HCT116 (cell line): ENCODE data around the gene DACH2.

ENCODE experiments used
- CTCF ChIP-seq, 3 experiments: fragments of 200-600 bp in 1 of 3; sonication (generic) in 1 of 3; IDR thresholded peaks in 2 of 3; conservative IDR thresholded peaks in 1 of 3; 2 replicates each; pipeline ENCODE4 v1.5.1; 2012 to 2017; ENCODE audit warnings: low read depth in 2 of 3, low read length in 2 of 3, antibody characterized with exemption in 1 of 3, borderline replicate concordance in 1 of 3, control low read depth in 1 of 3, mild to moderate bottlenecking in 1 of 3, mixed read lengths in 1 of 3, mixed run types in 1 of 3, moderate library complexity in 1 of 3; ENCODE audit not compliant: insufficient read depth in 1 of 3
- ELF1 ChIP-seq: IDR thresholded peaks from 2 replicates; pipeline ENCODE4 v1.6.1; 2012; ENCODE audit warnings: low read depth, borderline replicate concordance
- EZH2 ChIP-seq: fragments of 200-600 bp; sonication (generic); IDR thresholded peaks from 2 replicates; pipeline ENCODE4 v1.6.1; 2017; ENCODE audit warnings: antibody characterized with exemption, mixed run types
- EZH2phosphoT487 ChIP-seq: fragments of 200-600 bp; IDR thresholded peaks from 2 replicates; pipeline ENCODE4 v1.6.1; 2018; ENCODE audit warnings: antibody characterized with exemption, borderline replicate concordance
- FOSL1 ChIP-seq: IDR thresholded peaks from 2 replicates; pipeline ENCODE4 v1.6.1; 2012; ENCODE audit warnings: low read depth
- JUND ChIP-seq: IDR thresholded peaks from 2 replicates; pipeline ENCODE4 v1.6.1; 2012
- POLR2A ChIP-seq: IDR thresholded peaks from 2 replicates; pipeline ENCODE4 v1.7.0; 2011; ENCODE audit warnings: borderline replicate concordance; ENCODE audit not compliant: insufficient read depth, insufficient read length; ENCODE audit errors: extremely low read depth
- POLR2AphosphoS5 ChIP-seq: IDR thresholded peaks from 2 replicates; pipeline ENCODE4 v1.6.1; 2011; ENCODE audit warnings: mild to moderate bottlenecking, low read depth, low read length, moderate library complexity
- REST ChIP-seq: IDR thresholded peaks from 2 replicates; pipeline ENCODE4 v1.6.1; 2012; ENCODE audit warnings: low read depth
- SIN3A ChIP-seq: IDR thresholded peaks from 2 replicates; pipeline ENCODE4 v1.6.1; 2012; ENCODE audit warnings: low read depth
- SP1 ChIP-seq: IDR thresholded peaks from 2 replicates; pipeline ENCODE4 v1.6.1; 2012; ENCODE audit warnings: low read depth
- YY1 ChIP-seq: IDR thresholded peaks from 2 replicates; pipeline ENCODE4 v1.6.1; 2011; ENCODE audit warnings: low read length, low read depth, moderate library complexity, mild to moderate bottlenecking; ENCODE audit not compliant: insufficient replicate concordance; ENCODE audit errors: extremely low read depth
- ZFX ChIP-seq: fragments of 450-650 bp; IDR thresholded peaks from 2 replicates; pipeline ENCODE4 v1.6.1; 2017
- TF ChIP-seq, protein P1 (sequence below): IDR thresholded peaks from 2 replicates; pipeline ENCODE4 v1.6.1; 2012

DNA sequence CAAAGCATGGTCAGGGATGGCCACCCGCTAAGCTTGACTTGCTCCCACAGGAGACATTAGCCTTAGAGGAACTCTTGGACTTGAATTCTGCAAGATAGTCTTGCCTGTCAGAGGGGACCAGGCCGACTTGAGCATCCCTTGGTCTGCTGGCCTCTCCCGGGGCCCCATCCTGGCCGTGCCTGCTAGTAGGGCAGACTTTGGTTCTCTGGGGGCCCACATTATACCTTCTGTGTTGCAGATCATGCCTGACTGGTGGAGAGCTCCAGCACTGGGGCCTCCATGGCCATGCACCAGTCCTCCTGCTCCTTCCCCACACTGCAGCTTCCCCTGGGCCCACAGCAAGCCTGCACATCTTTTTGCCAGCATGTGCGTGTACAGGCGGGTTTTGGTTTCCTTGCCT, 46.5 kb downstream of the DACH2 start:
- TF ChIP-seq CTCF (IDR thresholded peaks at IDR 0.05 in 2 of 3, conservative IDR thresholded peaks at IDR 0.05 in 1 of 3; ENCODE audit: borderline replicate concordance in 1 of 3, insufficient read depth in 1 of 3, low read depth in 2 of 3, low read length in 2 of 3) (no peak), POLR2A (no peak), EZH2phosphoT487 (no peak), SP1 (no peak), ZFX (no peak), POLR2AphosphoS5 (no peak), SIN3A (no peak), EZH2 (no peak), JUND (no peak), YY1 (no peak), ELF1 (no peak), FOSL1 (no peak), REST (no peak)
- TF ChIP-seq, protein P1, sequence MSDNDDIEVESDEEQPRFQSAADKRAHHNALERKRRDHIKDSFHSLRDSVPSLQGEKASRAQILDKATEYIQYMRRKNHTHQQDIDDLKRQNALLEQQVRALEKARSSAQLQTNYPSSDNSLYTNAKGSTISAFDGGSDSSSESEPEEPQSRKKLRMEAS: no peak
